NK-92 (cell line): ENCODE results near the gene PTPN11.
"Not testable (repeated sequence)": the region's sequence is repeated elsewhere in the genome, so short reads cannot be mapped to it uniquely, and the experiment has no call there.

Experiments used
- DNase-seq: peaks from one replicate; lab custom pipeline; 2025; ENCODE audit not compliant: unreplicated experiment; lab: John Stamatoyannopoulos, UW

PTPN11 gene

DNA sequence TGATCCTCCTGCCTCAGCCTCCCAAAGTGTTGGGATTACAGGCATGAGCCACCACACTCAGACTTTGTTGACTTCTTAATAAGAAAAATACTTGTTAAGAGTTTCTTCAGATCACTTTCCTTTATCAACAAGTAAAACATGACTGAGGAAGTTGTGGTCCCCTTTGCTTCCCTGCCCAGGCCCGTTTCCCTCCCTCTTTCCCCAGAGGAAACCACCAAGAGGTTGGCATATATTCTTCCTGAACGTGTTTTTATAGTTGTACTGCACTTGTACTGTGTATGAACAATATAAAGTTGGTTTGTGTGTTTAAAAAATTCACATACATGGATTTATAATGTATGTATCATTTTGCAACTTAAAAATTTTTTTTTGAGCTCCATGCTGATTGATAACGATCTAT, 28.4 kb downstream of the PTPN11 start:
- no peak for DNase-seq

DNA sequence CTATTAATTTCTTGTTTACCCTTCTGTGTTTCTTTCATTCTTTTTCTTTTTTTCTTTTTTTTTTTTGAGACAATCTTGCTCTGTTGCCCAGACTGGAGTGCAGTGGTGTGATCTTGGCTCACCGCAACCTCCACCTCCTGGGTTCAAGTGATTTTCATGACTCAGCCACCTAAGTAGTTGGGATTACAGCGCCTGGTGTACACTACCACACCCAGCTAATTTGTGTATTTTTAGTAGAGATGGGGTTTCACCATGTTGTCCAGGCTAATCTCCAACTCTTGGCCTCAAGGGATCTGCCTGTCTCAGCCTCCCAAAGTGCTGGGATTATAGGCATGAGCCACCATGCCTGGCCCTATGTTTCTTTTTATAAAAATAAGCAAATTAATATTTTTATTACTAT, 29.4 kb downstream of the PTPN11 start:
- not testable (repeated sequence) for DNase-seq

- DNase-seq: no peak
Observed at GRCh38 chr12:112450725-112451124, 32.0 kb downstream of the PTPN11 start.

DNA sequence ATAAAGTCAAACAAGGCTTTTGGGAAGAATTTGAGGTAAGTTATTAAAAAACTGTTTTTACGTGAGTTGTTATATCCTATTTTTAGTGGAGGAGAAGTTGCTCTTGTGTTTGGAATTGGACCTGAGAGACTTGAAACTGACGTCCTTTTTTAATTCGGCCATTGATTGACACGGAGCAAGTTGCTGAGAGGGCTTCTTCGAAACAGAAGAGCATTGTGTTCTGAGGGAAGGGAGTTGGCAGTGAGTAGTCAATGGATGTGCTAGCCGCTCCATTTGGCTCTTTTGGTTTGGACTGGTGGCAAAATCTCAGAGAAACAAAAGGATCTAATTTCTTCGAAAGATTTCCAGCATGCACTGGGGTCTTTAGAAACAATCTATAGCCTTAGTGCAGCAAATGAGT, 37.3 kb downstream of the PTPN11 start:
- DNase-seq: no peak

DNA sequence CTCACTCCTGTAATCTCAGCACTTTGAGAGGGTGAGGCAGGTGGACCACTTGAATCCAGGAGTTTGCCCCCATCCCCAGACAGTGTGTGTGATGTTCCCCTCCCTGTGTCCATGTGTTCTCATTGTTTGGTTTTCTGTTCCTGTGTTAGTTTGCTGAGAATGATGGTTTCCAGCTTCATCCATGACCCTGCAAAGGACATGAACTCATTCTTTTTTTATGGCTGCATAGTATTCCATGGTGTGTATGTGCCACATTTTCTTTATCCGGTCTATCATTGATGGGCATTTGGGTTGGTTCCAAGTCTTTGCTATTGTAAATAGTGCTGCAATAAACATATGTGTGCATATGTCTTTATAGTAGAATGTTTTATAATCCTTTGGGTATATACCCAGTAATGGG, 38.4 kb downstream of the PTPN11 start:
- not testable (repeated sequence) for DNase-seq

DNA sequence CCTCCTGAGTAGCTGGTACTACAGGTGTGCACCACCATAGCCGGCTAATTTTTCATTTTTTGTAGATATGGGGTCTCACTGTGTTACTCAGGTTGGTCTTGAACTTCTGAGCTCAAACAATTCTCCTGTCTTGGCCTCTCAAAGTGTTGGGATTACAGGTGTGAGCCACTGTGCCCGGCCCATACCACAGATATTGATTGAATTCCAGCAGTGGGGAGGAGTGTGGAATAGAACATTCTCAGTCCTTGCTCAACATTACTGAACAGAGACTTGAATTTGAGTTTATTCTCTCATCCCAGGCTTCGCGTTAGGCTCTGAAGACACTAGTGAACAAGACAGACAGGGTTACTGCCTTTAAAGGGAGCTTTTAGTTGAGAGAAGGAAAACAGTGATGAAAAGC, 39.6 kb downstream of the PTPN11 start:
- no peak for DNase-seq

DNA sequence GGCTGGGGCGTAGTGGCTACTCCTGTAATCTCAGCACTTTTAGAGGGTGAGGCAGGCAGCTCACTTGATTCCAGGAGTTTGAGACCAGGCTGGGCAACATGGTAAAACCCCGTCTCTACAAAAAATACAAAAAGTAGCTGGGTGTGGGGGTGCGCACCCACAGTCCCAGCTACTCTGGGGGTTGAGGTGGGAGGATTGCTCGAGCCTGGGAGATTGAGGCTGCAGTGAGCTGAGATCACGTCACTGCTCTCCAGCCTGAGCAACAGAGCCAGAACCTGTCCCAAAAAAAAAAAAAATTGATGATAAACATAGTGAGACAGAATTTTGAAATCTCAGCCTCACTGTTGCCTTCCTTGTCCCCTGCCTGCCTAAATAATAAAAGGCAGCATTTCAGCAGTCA, 40.0 kb downstream of the PTPN11 start:
- DNase-seq: no peak

GRCh38 chr12:112463478-112463877, 44.7 kb downstream of the PTPN11 start:
- no peak for DNase-seq

- no peak for DNase-seq
Observed at GRCh38 chr12:112464605-112465004, 45.9 kb downstream of the PTPN11 start.

DNA sequence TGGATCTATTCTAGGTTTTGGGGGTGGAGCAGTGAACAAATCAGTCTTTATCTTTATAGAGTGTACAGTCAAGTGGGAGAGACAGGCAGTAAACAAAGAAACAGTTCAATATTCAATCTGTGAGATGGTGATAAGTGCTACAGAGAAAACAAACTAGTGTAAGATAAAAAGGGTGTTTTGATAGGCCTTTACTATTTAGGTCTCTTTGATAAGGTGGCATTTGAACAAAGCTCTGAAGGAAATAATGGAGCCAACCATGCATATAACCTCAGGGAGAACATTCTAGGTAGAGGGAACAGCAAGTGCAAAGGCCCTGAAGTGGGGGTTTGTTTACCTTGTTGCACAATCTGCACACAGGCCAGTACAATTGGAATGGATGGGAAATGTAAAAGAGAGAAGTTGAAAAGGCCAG, 47.3 kb downstream of the PTPN11 start:
- no peak for DNase-seq

GRCh38 chr12:112466835-112467234, 48.1 kb downstream of the PTPN11 start:
- DNase-seq: no peak

DNA sequence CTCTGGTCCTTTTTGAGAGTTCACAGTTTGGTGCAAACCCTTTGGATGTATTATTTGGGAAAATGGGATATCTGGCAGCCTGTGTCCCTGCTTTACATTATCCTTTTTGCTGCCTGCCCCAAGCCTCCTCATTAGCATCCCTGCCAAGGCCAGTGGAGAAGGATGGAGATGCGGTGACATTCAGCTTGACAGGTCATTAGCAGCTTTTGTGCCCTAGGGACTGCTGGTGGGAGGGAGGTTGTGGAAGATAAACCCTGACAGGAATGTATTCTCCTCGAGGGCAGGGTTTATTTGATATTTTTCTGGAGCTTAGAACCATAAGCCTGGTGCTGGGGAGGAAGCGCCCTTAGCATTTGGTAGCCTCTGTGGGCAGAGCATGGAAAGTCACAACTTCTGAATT, 49.3 kb downstream of the PTPN11 start:
- DNase-seq: no peak

GRCh38 chr12:112473056-112473455, 54.3 kb downstream of the PTPN11 start:
- DNase-seq: no peak

GRCh38 chr12:112479413-112479812, 60.7 kb downstream of the PTPN11 start:
- DNase-seq: no peak

DNA sequence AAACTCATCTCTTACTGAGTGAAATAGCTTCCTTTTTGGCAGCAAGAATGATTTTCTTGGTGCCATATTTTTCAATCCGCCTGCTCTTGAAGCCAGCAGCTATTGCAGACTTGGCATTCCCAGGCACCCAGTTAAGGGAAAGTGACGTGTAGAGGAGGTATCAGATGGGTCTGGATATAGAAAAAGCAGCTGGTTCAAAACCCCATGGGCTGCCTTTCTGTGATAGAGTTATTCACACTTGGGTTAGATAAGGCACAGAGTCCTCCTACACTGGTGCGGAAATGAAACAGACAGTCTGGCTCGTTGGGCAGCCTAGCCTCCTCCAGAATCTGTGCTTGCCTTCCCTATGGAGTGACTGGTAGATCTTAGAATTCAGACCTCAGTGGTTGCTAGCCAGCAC, 62.2 kb downstream of the PTPN11 start:
- no peak for DNase-seq

DNA sequence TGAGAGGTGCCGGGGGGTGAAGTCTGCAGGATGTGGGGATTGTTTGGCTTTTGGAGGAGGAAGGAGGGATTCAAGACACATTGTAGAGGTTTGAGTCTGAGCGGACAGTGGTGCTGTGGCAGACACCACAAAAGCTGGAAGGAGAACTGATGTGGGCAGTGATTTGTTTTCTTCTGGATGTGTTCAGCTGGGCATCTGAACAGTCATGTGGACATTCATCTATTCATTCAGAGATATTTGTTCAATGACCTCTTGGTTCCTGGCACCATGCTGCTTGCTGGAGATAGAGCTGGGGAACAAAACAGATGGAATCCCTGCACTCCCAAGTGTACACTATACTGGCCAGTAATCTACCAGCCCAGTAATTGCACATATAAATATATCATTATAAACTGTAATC, 64.0 kb downstream of the PTPN11 start:
- DNase-seq: no peak

- DNase-seq: no peak
Observed at GRCh38 chr12:112486361-112486760, 67.6 kb downstream of the PTPN11 start.

DNA sequence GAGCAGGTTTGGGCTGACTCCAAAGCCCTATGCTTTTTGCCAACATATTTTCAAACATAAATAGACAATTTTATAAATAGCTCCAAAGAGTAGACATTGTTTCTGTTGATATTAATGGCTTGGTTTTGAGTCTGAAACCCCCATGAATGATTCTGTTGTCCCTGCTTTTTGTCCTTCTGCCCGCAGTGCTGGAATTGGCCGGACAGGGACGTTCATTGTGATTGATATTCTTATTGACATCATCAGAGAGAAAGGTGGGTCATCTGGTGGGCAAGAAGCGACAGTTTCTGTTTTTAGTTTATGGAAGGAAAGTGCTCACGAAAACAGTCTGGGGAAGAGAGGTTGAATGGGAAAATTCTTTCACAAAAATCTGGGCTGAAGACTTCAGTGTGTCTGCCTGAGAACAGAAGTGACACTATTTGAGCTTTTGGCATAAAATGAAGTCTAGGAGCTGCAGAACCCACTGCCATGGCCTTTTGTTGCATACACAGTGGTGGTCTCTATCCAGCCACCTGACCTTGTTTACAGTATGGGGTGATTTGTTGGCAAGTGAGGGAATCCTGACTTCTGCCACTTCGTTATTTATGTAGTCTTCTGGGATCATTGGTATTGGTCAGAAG, 69.6 kb downstream of the PTPN11 start:
- no peak for DNase-seq

GRCh38 chr12:112489456-112489855, 70.7 kb downstream of the PTPN11 start:
- no peak for DNase-seq

DNA sequence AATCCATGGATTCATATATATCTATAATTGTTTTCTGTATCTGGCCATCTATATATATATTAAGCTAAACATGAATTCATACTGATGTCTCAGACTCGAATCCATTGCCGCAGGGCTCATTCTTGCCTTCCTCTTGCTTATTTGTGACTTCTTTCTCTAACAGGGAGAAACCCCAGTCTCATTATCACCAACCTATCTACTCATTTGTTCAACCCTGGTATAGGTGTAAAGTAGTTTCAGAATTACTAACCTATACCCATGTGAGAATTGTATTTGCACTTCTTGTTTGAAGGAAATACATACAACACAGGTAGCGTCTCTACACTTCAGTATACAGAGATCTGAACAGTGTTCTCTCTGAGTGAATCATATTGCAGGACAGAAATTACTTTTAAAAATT, 77.7 kb downstream of the PTPN11 start:
- DNase-seq: no peak

DNA sequence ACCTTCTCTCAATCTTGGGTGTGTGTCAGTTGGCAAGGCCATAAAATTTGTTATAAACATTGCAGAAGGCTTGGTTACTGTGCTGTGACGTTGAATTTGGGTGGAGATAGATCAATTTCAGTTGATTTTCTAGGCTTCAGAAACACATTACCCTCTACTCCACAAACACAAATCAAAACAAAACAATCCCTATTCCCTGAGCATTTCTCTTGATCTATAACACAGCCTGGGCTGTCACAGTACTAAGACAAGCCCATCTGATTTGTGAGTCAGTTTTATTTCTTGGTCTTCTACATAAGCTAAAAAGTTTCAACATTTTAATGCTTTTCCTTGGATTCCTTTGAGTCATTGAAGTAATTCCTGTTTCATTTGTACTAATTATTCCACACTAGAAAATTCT, 79.8 kb downstream of the PTPN11 start:
- DNase-seq: no peak

GRCh38 chr12:112503512-112503911, 84.8 kb downstream of the PTPN11 start:
- no peak for DNase-seq

DNA sequence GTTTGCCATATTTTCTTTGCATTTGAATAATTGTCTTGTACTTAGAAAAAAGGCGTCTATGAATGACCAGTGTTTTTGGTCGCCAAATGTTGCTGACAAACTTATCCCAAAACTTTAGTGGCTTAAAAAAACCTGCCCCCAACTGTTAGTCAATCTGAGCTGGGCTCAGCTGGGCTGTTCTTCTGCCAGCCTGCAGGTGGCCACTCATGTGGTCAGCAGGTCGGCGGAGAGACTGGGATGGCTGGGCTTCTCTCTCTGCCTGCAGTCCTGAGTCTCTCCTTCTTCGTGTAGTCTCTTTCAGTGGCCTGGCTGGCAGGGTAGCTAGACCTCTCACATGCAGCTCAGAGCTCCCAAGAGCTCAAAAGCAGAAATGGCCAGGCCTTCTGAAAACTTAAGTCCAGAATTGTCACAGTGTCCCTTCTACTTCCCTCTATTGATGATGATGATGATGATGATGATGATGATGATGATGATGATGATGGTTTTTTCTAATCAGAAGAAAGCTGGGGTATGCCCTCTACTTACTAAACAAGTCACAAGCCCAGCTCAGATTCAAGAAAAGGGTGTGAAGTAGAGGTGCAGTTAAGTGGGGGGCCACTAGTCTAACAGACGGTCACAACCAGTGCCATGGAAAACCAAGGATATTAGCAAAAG, 87.9 kb downstream of the PTPN11 start:
- DNase-seq: no peak
